ENCODE data around the gene SCYGR2. TPM values are rescaled to one million over a fixed set of nuclear protein-coding genes. Genes with fewer than 3 reads are reported as not detected.
"Not testable (repeated sequence)": the region's sequence is repeated elsewhere in the genome, so short reads cannot be mapped to it uniquely, and the experiment has no call there.

The SCYGR2 gene, protein sequence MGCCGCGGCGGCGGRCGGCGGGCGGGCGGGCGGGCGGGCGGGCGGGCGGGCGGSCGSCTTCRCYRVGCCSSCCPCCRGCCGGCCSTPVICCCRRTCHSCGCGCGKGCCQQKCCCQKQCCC
- not detected in 2 replicates for total RNA-seq
- long read RNA-seq = 0 reads

DNA sequence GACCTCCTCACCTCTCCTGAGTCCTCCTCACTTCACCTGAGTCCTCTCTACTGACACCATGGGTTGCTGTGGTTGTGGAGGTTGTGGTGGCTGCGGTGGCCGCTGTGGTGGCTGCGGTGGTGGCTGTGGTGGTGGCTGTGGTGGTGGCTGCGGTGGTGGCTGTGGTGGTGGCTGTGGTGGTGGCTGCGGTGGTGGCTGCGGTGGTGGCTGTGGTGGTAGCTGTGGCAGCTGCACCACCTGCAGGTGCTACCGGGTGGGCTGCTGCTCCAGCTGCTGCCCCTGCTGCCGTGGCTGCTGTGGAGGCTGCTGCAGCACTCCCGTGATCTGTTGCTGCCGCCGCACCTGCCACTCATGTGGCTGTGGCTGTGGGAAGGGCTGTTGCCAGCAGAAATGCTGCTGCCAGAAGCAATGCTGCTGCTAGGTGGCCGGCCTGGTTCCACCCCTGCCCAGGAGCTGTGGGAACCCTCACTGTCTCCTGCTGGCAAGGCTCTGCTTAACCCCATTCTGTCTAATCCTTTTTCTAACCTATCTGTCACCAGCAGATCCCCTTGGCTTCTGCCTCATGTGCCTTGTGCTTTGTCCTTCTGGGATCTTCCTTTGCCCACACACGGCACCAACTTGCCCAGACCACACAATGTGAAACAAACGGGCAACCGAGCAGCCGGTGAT lies at the start of gene SCYGR2:
Gene SCYGR2 (plus strand): TSS at position 59 of the 669 bp plus-strand sequence. CDS start 0 bp downstream, at position 59.
- H3K4me3 Mint-ChIP-seq (ENCODE audit: unreplicated experiment); H3K9me3 Mint-ChIP-seq (ENCODE audit: unreplicated experiment); H3K27me3 Mint-ChIP-seq (ENCODE audit: unreplicated experiment); H3K27ac Mint-ChIP-seq (ENCODE audit: unreplicated experiment); H3K36me3 Mint-ChIP-seq (ENCODE audit: unreplicated experiment); H3K4me1 Mint-ChIP-seq (ENCODE audit: unreplicated experiment); DNase-seq (ENCODE audit: extremely low spot score, unreplicated experiment): not testable (repeated sequence)

DNA sequence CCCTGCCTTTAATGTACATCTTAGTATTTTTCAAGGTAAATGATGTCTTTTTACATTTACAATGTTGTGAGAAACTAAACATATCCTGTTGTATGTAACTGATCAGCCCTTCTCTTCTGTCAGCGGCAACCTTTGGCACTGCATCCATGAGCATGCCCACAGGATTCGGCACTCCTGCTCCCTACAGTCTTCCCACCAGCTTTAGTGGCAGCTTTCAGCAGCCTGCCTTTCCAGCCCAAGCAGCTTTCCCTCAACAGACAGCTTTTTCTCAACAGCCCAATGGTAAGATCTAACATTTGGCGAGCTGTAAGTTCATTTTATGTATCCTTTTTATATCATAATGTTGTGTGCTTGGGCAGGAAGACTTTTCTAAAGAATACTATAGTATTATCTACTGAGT lies 46.9 kb upstream of the SCYGR2 start:
- no peak overlapping the region for H3K27ac Mint-ChIP-seq (ENCODE audit: unreplicated experiment)
- H3K36me3 Mint-ChIP-seq (ENCODE audit: unreplicated experiment) = peaks cover 28% of the 10 kb centered on the region
- no peak overlapping the region for H3K4me3 Mint-ChIP-seq (ENCODE audit: unreplicated experiment)

DNA sequence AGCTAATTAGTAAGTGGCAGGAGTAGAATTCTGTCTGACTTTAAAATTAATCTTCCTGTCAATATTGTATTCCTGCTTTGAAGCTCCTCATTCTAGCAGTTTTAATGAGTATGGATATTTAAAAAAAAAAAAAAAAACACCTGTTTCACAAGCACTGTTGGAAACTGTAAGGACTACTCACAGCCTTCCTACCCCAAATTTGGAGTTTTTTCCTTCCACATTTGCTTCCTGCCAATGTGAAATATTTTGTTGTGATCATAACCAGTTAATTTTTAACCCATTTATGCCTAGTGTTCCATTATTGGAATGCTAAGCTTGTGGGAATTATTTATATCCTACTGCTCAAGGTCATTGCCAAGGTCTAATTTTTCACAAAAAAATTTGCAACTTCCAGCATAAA lies 36.1 kb upstream of the SCYGR2 start:
- Mint-ChIP-seq H3K36me3 (ENCODE audit: unreplicated experiment) (peaks cover 15% of the 10 kb centered on the region), H3K27ac (ENCODE audit: unreplicated experiment) (no peak overlapping the region), H3K4me3 (ENCODE audit: unreplicated experiment) (no peak overlapping the region), H3K27me3 (ENCODE audit: unreplicated experiment) (no peaks in the 10 kb centered on the region), H3K9me3 (ENCODE audit: unreplicated experiment) (no peaks in the 10 kb centered on the region), H3K4me1 (ENCODE audit: unreplicated experiment) (no peaks in the 10 kb centered on the region)
- no peak for DNase-seq (ENCODE audit: extremely low spot score, unreplicated experiment)
- TF ChIP-seq, protein P1, sequence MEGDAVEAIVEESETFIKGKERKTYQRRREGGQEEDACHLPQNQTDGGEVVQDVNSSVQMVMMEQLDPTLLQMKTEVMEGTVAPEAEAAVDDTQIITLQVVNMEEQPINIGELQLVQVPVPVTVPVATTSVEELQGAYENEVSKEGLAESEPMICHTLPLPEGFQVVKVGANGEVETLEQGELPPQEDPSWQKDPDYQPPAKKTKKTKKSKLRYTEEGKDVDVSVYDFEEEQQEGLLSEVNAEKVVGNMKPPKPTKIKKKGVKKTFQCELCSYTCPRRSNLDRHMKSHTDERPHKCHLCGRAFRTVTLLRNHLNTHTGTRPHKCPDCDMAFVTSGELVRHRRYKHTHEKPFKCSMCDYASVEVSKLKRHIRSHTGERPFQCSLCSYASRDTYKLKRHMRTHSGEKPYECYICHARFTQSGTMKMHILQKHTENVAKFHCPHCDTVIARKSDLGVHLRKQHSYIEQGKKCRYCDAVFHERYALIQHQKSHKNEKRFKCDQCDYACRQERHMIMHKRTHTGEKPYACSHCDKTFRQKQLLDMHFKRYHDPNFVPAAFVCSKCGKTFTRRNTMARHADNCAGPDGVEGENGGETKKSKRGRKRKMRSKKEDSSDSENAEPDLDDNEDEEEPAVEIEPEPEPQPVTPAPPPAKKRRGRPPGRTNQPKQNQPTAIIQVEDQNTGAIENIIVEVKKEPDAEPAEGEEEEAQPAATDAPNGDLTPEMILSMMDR (IDR thresholded peaks at IDR 0.05) = no peak

More for the DNA sequence above, 46.9 kb upstream of the SCYGR2 start:
- no peaks in the 10 kb centered on the region for H3K9me3 Mint-ChIP-seq (ENCODE audit: unreplicated experiment)
- DNase-seq (ENCODE audit: extremely low spot score, unreplicated experiment) = no peak
- TF ChIP-seq, protein P1 (IDR thresholded peaks at IDR 0.05) = no peak
- H3K4me1 Mint-ChIP-seq (ENCODE audit: unreplicated experiment) = no peaks in the 10 kb centered on the region
- no peaks in the 10 kb centered on the region for H3K27me3 Mint-ChIP-seq (ENCODE audit: unreplicated experiment)

DNA sequence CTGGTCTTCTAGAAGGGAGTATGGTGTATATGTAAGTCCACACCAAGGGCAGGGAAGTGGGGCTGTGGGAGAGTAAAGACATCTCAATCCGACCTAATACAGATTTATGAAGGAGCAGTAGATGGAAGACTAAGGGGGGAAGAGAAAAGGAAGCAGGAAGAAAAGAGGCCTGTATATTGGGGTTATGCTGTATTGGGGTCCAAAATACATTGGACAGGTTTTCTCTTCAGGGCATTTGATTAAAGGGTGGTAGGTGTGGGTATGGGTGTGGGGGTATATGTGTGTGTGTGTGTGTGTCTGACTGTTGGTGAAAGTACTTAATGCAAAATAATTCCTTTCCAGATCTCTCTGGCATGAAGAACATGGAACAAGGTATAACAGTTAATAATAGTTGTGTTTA lies 33.6 kb upstream of the SCYGR2 start:
- no peak overlapping the region for H3K4me3 Mint-ChIP-seq (ENCODE audit: unreplicated experiment)
- H3K4me1 Mint-ChIP-seq (ENCODE audit: unreplicated experiment) = no peaks in the 10 kb centered on the region
- no peak for DNase-seq (ENCODE audit: extremely low spot score, unreplicated experiment)
- no peaks in the 10 kb centered on the region for H3K27me3 Mint-ChIP-seq (ENCODE audit: unreplicated experiment)
- peaks cover 11% of the 10 kb centered on the region for H3K36me3 Mint-ChIP-seq (ENCODE audit: unreplicated experiment)
- no peaks in the 10 kb centered on the region for H3K9me3 Mint-ChIP-seq (ENCODE audit: unreplicated experiment)
- TF ChIP-seq, protein P1 (IDR thresholded peaks at IDR 0.05) = no peak
- no peak overlapping the region for H3K27ac Mint-ChIP-seq (ENCODE audit: unreplicated experiment)

DNA sequence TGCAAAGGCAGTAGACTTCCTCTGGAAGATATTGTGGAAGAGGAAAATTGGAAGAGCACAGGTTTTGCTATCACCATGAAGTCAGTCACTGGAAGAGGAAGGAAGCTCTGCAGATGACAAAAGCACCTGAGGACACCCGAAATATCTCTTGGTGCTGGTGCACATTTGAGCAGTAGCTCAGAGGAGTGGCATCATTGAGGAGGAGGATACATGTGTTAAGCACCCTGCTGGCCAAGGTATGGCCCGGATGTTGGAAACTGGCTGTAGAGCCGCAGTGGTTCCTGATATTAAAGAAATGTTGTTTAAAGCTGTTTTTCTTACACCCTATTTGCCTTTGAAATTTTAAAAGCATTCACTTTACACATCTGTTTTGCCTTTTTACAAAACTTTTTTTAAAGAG lies 32.7 kb upstream of the SCYGR2 start:
- Mint-ChIP-seq H3K36me3 (ENCODE audit: unreplicated experiment) (peaks cover 11% of the 10 kb centered on the region), H3K27ac (ENCODE audit: unreplicated experiment) (no peak overlapping the region), H3K4me3 (ENCODE audit: unreplicated experiment) (no peak overlapping the region), H3K27me3 (ENCODE audit: unreplicated experiment) (no peaks in the 10 kb centered on the region), H3K9me3 (ENCODE audit: unreplicated experiment) (no peaks in the 10 kb centered on the region), H3K4me1 (ENCODE audit: unreplicated experiment) (no peaks in the 10 kb centered on the region)
- no peak for DNase-seq (ENCODE audit: extremely low spot score, unreplicated experiment)
- TF ChIP-seq, protein P1 (IDR thresholded peaks at IDR 0.05) = no peak
